GM23338 (cell line): ENCODE data around the gene YOD1.

ENCODE experiments used
- CTCF ChIP-seq, 2 experiments: fragments of 200-600 bp in 1 of 2; sonication (generic) in 1 of 2; conservative IDR thresholded peaks; 2 replicates each; pipeline versions ENCODE4 v1.5.1 to v1.6.1; 2016 to 2017; ENCODE audit warnings: antibody characterized with exemption in 2 of 2, low read depth in 2 of 2, mild to moderate bottlenecking in 2 of 2, moderate library complexity in 1 of 2
- EZH2 ChIP-seq: fragments of 200-600 bp; sonication (generic); IDR thresholded peaks from one replicate; pipeline ENCODE4 v1.8.0; 2017; ENCODE audit warnings: antibody characterized with exemption, mild to moderate bottlenecking, low read depth; ENCODE audit not compliant: unreplicated experiment
- EZH2phosphoT487 ChIP-seq: fragments of 200-600 bp; sonication (generic); IDR thresholded peaks from one replicate; pipeline ENCODE4 v1.8.1; 2018; ENCODE audit warnings: antibody characterized with exemption; ENCODE audit not compliant: unreplicated experiment
- POLR2AphosphoS5 ChIP-seq: IDR thresholded peaks from 2 replicates; pipeline ENCODE4 v1.6.1; 2016; ENCODE audit warnings: antibody characterized with exemption, low read depth
- REST ChIP-seq: IDR thresholded peaks from one replicate; pipeline ENCODE4 v1.6.1; 2018; ENCODE audit warnings: antibody characterized with exemption; ENCODE audit not compliant: unreplicated experiment

GRCh38 chr1:207033302-207033701 is 17.7 kb downstream of the YOD1 start:
- no peak for TF ChIP-seq CTCF (conservative IDR thresholded peaks at IDR 0.05; ENCODE audit: low read depth in 2 of 2)
- no peak for TF ChIP-seq EZH2
- no peak for TF ChIP-seq EZH2phosphoT487
- TF ChIP-seq REST = no peak
- TF ChIP-seq POLR2AphosphoS5 = no peak
